ENCODE data around the gene ANK2.

Gene ANK2

GRCh38 chr4:113300471-113300928 is 251.0 kb downstream of the ANK2 start:
- Histone ChIP-seq H3K27me3 (ENCODE audit: insufficient read depth, poor library complexity, severe bottlenecking) (no peaks in the 10 kb centered on the region), H3K27ac (replicated peaks) (no peak overlapping the region), H3K4me3 (replicated peaks; ENCODE audit: insufficient read depth, low read length) (no peak overlapping the region)
- DNase-seq (ENCODE audit: low read depth in 1 of 2, low spot score in 1 of 2) = no peak
- no peak for TF ChIP-seq CTCF (IDR thresholded peaks at IDR 0.05; ENCODE audit: insufficient read depth, low read length)

- Histone ChIP-seq H3K4me3 (replicated peaks; ENCODE audit: insufficient read depth, low read length) (no peak overlapping the region), H3K27ac (replicated peaks) (no peak overlapping the region), H3K27me3 (ENCODE audit: insufficient read depth, poor library complexity, severe bottlenecking) (no peaks in the 10 kb centered on the region)
- TF ChIP-seq CTCF (IDR thresholded peaks at IDR 0.05; ENCODE audit: insufficient read depth, low read length) = no peak
- TF ChIP-seq, protein P1, sequence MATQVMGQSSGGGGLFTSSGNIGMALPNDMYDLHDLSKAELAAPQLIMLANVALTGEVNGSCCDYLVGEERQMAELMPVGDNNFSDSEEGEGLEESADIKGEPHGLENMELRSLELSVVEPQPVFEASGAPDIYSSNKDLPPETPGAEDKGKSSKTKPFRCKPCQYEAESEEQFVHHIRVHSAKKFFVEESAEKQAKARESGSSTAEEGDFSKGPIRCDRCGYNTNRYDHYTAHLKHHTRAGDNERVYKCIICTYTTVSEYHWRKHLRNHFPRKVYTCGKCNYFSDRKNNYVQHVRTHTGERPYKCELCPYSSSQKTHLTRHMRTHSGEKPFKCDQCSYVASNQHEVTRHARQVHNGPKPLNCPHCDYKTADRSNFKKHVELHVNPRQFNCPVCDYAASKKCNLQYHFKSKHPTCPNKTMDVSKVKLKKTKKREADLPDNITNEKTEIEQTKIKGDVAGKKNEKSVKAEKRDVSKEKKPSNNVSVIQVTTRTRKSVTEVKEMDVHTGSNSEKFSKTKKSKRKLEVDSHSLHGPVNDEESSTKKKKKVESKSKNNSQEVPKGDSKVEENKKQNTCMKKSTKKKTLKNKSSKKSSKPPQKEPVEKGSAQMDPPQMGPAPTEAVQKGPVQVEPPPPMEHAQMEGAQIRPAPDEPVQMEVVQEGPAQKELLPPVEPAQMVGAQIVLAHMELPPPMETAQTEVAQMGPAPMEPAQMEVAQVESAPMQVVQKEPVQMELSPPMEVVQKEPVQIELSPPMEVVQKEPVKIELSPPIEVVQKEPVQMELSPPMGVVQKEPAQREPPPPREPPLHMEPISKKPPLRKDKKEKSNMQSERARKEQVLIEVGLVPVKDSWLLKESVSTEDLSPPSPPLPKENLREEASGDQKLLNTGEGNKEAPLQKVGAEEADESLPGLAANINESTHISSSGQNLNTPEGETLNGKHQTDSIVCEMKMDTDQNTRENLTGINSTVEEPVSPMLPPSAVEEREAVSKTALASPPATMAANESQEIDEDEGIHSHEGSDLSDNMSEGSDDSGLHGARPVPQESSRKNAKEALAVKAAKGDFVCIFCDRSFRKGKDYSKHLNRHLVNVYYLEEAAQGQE (IDR thresholded peaks at IDR 0.05; ENCODE audit: insufficient replicate concordance, low read depth) = no peak
- TF ChIP-seq GABPA (IDR thresholded peaks at IDR 0.05; ENCODE audit: low read depth) = no peak
- no peak for TF ChIP-seq SPI1 (IDR thresholded peaks at IDR 0.05; ENCODE audit: borderline replicate concordance, low read depth)
- no peak for DNase-seq (ENCODE audit: low read depth in 1 of 2, low spot score in 1 of 2)
These were observed 252.6 kb downstream of the ANK2 start for GRCh38 chr4:113302051-113302450.

GRCh38 chr4:113303315-113303714 is 253.9 kb downstream of the ANK2 start:
- TF ChIP-seq POLR2AphosphoS5 (IDR thresholded peaks at IDR 0.05; ENCODE audit: low read depth) (no peak), CTCF (IDR thresholded peaks at IDR 0.05; ENCODE audit: insufficient read depth, low read length) (no peak), SPI1 (IDR thresholded peaks at IDR 0.05; ENCODE audit: borderline replicate concordance, low read depth) (no peak), GABPA (IDR thresholded peaks at IDR 0.05; ENCODE audit: low read depth) (no peak)
- TF ChIP-seq, protein P1 (IDR thresholded peaks at IDR 0.05; ENCODE audit: insufficient replicate concordance, low read depth) = no peak
- H3K27ac ChIP-seq (replicated peaks) = no peak overlapping the region
- DNase-seq (ENCODE audit: low read depth in 1 of 2, low spot score in 1 of 2) = no peak
- no peaks in the 10 kb centered on the region for H3K27me3 ChIP-seq (ENCODE audit: insufficient read depth, poor library complexity, severe bottlenecking)
- H3K4me3 ChIP-seq (replicated peaks; ENCODE audit: insufficient read depth, low read length) = no peak overlapping the region

DNA sequence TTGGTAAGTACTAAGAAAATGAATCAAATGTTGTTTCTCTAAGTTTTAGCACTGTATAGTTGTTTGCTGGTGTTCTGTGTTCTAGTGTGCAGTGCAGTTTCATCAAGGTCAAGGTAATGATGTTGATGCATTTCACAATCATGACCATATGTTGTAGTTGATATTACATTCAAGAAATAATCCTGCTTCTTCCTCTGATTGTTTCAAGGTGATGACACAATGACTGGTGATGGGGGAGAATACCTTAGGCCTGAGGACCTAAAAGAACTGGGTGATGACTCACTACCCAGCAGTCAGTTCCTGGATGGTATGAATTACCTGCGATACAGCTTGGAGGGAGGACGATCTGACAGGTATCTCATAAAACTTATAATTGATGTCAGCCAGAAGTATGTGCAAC is 261.6 kb downstream of the ANK2 start:
- no peak overlapping the region for H3K4me3 ChIP-seq (replicated peaks; ENCODE audit: insufficient read depth, low read length)
- TF ChIP-seq SPI1 (IDR thresholded peaks at IDR 0.05; ENCODE audit: borderline replicate concordance, low read depth) (no peak), GABPA (IDR thresholded peaks at IDR 0.05; ENCODE audit: low read depth) (no peak), POLR2AphosphoS5 (IDR thresholded peaks at IDR 0.05; ENCODE audit: low read depth) (no peak), CTCF (IDR thresholded peaks at IDR 0.05; ENCODE audit: insufficient read depth, low read length) (no peak)
- TF ChIP-seq, protein P1 (IDR thresholded peaks at IDR 0.05; ENCODE audit: insufficient replicate concordance, low read depth) = no peak
- no peak overlapping the region for H3K27ac ChIP-seq (replicated peaks)
- H3K27me3 ChIP-seq (ENCODE audit: insufficient read depth, poor library complexity, severe bottlenecking) = no peaks in the 10 kb centered on the region
- DNase-seq (ENCODE audit: low read depth in 1 of 2, low spot score in 1 of 2) = no peak
